Middle frontal gyrus (tissue), 1 donor: Measurements from ENCODE around the gene SEPTIN6.
"Not testable (repeated sequence)": the region's sequence is repeated elsewhere in the genome, so short reads cannot be mapped to it uniquely, and the experiment has no call there.

Experiments used
- DNase-seq: peaks from one replicate; pipeline ENCODE4 v3.0.0-alpha.2; 2015; ENCODE audit warnings: low spot score; ENCODE audit errors: extremely low spot score

Gene SEPTIN6

DNA sequence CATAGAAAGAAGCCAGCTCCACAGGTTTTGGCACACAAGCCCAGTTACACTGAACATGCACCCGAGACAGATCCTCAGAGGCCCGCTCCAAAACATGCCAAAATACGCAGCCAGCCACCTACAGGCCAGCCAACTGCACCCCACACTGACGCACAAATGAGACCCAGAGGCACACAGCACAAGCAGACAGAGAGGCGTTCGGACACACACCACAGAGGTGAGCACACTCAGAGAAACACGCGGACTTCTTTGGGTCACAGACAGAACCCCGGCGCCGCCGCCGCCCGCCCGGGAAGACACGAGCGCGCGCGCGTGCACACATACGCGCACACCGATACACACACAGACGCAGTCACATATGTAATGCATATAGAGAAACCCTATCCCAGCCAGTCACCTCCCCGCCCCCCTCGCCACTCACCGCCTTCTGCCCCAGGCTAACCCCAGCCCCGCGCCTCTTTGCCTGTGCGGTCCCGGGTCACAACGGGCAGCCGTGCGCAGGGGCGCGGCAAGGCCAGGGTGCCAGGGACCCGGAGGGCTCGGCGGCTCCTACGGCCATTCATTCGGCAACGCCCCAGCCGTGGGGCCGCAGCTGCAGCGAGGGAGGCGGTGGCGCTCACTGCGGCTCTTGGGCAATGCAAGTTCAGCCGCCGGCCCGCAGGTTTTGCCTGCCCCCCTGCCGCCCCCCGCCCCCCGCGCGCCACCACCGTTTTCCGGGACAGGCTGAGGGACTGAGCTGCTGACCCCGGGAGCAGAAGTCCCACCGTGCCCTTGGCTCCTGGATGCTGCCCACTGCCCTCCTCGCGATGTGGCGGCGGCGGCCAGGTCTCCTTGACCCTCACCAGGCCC is 553 bp downstream of the SEPTIN6 start:
- no peak for DNase-seq

DNA sequence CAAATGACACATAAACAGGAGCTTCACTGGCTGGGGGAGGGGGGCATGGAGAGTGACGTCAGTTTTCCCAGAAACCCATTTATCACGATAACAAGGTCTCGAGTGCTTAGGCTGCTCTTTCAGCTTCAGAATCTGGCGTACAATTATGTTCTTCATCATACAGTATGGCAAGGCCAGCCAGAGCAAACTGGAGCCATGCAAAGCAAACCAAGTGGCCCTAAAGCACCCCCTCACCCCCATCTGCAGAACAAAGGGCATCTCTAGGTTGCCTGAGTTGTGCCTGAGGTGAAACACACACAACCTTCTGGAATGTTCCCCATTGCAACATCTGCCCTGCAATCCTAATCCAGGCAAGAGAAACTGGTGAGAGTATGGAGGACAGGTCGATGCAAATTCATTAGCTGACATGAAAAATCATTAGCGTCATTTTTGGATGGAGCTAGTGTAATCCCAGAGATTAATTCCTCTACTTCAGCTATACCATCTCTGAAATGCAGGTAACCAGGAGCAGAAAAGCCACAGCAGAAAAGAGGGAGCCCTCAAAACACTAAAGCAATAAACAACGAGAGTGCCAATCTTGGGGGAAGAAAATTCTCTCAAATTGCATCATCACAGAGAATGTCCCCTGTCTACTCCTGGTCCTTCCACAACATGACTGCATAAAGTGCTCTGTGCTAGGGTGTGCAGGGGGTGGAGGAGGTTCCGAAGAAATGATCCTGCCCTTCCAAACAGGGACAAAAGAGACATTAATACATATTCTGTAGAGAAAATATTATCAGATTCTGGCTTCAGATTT is 1.8 kb downstream of the SEPTIN6 start:
- no peak for DNase-seq

DNA sequence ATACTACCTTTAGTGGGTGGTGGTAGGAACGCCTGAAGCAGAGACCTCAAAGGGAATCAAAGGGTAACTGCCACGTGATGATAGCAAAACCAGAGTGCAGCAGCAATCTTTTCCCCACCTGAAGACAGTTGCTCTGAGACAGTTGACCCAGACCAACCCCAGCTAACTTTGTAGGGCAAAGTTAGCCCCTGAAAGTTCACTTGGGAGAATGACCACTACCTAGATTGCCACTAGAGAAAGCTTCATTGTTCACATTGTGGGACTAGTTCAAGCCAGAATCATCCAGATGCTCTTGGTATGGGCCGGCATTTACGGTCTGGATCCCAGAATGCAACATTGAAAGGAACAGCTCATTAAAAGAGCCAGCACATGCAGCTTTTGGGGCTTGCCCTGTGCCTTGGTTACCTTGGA is 4.1 kb downstream of the SEPTIN6 start:
- no peak for DNase-seq

DNA sequence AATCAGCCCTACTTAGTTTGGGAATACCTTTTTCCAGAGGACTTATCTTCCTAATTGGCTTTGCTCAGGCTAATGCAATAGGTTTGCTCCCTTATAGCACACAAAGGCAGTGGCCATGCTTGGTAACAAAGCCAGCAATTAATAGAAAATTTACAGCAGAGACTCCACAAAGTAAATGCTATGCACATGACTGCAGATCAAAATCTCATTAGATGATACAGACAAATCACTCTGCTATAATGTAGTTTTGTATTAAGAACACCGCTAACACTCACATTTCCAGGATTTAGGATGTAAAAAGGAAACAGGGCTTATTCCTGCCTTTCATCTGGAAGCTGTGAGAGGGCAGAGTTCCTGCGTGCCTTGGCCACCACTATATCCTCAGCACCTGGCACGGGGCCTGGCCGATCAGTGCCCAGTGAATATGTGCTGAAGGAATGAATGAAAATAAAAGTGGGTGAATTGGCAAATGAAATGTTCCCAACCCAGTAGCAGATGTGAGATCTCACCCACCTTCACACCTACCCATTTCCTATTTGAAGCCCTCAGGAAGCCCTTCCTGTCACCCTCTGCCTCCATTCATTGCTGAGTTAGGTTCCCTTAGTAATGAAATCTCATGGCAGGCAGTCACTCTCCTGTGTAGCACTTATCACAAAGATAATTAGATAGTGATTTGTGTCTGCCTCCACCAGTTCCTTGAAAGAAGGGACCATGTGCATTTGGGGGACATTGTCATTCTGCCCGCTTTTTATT is 5.1 kb downstream of the SEPTIN6 start:
- DNase-seq: no peak

DNA sequence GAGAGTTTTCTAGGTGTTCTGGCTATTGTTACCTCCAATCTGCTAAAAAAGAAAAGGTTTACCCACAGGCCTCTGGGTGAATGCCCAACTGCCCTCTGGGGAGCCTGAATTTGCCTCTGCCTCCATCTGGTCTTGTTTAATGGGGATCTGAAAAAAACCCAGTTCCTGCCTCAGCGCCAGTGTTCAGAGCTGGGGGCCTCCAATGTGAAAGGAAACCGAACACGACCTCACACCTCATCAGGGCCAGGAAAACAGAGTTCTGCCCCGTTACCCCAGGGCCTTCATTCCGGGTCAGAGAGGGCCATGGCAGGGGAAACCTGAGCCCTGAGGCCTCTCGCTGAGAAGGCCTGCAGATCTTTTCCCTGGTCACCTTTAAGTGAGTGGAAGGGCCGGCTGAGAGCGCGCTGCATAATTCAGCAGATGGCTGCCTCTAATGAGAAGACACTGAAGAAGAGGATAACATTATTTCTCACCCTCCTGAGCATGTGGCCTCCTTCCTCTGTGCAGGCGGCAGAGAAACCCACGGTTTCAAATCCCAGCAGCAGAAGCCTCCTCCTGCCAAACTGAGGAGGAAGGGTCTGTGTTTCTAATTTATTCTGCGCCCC is 6.8 kb downstream of the SEPTIN6 start:
- DNase-seq: no peak

DNA sequence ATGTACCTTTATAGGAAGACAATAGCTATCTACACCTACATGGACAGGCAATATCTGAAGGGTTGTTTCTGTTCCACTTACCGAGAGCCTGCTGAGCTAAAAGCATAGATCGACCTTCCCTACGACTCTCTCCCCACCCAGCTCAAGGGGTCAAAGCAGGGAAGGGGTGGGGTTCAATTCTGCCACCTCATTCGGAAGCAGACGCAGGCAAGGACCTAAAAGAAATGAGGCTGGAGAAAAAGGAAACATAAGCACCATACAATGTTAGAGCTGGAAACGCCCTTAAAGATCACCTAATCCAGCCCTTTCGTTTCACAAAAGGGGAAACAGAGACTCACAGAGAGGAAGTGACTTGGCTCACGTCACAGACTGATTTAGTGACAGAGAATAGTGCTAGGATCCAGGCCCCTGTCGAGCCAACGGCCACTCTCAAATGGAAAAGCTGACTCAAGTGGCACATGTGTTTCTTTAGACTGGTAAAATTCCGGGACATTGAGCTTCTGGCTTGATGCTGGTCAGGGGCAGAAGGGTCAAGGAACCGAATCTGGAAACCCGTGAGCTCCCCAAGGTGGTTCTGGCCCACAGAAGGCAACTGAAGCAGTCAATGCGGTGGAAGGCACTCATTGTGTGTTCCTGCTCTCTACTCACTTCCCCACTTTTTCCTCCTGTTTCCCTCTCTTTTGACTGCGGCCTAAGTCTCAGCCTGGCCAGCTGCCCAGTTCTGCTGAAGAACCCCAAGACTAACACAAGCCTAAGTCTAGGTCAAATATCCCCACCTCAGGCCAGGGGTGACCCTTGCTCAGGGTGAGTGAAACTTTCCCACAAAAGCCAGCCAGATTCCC is 7.5 kb downstream of the SEPTIN6 start:
- DNase-seq: no peak

DNA sequence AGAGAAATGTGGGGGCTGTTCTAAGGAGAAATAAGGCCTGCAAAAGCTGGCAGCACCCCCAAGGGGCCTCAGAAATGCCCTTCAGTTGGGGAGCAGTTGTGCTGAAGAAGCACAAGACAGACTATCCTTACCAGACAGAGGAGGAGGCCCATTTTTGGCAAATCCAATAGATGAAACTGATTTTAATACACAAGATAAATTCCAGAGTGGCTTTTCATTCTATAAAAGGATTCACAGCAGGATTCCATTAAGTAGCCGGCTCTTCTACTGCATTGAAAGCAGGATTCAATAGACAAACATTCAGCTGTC is 8.1 kb downstream of the SEPTIN6 start:
- DNase-seq: no peak

DNA sequence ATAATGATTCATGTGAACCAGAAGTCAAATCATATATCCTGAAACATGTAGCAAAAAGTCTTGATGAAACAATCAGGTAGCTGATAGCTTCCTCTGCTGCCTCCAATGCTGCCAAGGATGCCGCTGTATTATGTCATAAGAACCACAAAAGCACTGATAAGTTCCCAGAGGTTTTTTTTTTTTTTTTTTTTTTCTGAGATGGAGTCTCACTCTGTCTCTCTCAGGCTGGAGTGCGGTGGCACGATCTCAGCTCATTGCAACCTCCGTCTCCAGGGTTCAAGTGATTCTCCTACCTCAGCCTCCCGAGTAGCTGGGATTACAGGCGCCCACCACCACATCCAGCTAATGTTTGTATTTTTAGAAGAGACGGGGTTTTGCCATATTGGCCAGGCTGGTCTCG is 8.7 kb downstream of the SEPTIN6 start:
- not testable (repeated sequence) for DNase-seq

DNA sequence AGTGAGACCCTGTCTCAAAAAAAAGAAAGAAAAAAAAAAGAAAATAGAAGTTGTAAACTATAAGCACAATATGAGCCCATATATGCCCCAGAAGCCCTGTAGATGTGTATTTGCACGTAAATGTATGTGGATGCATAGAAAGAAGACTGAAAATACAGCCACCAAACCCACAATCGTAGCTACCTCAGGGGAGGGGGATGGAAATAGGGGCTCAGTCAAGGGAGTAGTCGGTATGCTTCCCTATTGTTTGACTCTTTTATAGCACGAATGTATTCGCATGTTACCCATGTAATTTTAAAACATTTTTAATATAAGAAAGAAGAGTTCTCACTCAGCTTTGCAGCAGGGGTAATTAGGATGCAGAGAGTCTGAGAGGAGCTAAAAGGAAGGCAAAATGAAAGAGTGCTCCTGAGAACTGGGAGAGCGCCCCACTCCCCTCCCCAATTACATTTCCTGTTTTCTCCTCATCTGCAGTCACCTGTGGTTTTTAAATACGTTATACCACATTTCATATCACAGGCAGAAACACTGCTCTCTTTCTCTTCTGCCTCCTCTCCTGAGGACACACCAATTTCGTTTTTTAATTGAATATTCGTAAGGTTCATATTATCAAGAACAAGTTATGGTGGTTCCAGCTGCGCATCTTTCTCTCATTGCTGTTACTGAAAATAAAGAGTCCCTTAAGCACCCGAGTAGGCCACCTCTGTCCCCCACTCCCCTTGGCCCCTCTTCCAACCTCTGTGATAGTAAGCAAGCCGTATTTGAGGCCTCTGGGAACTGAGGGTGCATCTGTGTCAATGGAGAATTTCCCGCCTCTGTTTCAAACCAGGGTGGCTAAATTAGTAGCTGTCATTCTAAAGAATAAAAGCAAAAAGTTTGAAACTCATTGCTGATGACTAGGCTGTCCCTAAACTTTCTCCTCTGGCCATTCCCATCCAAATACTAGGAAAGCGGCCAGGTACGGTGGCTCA is 10.7 kb downstream of the SEPTIN6 start:
- no peak for DNase-seq

DNA sequence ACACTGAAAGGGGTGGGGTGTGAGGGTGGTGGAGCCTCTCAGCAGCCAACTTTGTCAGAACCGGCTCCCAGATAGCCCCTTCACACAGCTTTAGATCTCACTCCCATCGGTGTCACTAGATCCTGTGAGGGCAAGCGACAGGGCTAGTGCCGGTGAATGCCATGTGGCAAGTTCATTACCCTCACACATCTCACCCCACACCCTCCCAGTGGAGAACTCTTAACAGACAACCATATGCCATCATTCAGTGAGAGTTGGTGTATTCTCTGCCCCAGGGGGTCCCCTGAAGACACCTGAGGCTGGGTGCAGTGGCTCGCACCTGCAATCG is 15.3 kb downstream of the SEPTIN6 start:
- DNase-seq: no peak

DNA sequence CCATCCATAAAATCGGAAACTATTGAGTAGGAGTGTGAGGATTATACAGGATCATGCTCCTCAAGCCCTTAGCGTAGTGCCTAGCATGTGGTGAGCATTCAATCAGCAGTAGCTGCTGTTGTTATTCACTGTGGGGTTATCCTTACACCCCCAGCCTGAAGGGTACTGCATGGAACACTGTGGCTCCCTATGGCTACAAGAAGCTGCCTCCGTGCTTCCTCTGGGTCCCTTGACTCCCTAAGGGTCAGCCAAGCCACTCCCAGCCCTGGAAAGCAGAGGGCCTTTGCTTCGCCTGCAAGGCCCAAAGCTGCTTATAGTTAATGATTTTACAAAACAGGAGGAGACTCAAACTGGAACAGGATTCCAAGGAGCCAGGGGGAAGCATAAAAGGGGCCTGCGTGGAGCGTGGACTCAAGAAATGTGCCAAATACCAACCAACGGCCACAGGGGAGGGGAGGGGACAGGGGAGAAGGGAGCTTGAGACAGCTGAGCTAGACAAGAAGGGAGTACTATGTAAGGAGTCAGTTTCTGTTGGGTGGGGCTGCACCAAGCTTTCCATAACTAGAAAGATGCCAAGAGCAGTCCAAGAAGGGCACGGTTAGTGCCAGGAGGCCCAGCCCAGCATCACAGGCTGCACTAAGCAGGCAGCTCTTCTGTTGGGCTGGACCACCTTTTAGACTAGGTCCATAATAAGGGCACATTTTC is 15.9 kb downstream of the SEPTIN6 start:
- DNase-seq: no peak

DNA sequence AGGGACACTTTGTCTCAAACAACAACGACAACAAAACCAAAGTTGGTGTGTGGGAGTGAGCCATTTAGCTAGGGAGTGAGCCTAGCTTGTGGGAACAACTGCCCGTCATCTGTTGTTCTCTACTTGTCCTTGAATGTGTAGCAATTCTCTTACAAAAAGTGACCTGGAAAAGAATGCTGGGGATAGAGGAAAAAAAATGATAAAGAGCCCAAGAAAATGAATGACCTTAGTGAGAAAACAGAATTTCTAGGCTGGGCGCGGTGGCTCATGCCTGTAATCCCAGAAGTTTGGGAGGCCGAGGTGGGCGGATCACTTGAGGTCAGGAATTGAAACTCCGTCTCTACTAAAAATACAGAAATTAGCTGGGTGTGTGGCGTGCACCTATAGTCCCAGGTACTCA is 19.6 kb downstream of the SEPTIN6 start:
- no peak for DNase-seq

DNA sequence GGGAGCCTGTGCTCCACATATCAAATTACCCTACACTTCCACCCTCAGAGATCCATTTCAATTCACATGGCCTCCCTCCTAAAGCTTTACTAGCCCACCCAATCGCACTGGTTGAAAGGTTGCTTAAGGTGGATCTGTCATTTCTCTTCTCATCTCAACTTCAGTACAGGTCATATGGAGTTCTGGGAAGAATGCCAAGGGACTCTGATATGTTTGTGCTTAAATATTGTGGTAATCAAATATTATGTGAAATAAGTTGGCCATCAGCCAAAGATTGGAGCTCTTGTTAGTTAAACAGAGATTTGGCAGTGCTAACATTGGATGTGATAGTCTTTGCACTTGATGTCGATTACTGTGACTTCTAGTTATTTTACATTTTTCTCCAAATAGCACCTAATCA is 20.5 kb downstream of the SEPTIN6 start:
- DNase-seq: no peak

DNA sequence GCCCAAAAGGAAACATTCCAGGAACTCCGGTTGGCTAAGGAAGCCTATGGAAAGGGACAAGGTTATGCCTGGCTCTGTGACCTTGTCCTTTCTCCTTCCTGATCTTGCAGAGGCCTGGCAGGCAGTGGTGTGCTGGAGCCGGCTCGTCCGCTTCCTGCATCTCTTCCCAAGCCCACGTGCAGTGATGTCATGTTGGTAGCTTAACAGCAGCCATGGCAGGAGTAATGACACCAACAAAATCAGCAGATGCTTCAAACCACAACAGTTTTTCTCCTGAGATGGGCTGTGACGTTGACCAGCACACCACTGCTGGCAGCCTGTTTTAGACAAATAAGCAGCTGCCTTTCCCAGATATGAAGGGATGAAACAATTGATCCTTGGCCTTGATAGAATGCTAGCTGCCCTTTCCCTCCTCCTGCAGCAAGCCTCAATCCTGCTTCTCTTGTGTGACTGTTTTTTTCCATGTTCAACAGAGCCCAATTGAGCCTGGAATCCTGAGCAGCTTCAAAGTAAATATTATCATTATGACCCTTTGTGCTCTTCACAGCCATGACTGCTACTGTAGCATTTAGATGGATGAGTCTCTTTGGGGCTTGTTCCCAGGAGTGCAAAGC is 23.4 kb downstream of the SEPTIN6 start:
- no peak for DNase-seq

DNA sequence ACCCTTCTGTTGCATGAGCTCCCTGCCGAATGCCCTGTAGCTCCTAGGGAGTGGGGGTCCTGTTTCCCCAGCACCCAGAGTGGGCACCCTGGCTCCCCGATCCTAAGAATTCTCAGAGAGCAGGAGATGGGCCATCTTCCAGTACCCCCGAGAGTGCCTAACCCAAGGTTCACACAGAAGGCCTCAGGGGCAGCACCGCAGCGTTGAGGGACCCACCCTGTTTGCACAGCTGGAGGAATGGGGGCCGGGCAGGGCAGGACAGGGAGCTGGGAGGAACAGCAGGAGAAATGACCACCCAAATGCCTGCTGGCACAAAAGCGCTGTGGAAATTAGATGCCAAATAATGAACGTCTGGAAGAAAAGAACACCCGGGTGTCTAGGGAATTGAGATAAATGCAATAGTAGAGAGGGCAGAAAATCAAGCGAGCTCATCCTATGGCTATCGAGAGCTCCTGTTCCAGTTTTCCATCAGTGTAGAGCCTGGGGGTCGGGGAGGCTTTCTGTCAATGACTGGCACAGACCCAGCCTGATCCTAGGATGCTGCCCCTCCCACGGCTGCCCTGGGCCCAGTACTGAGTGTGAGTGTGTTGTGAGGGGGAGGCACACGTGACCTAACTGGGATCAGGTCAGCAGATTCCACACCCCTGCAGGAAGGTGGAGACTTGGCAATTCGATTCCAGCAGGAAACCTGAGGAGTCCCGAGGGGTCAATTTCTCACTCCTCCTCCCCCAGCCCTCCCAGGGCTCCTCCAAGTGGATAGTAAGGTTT is 25.7 kb downstream of the SEPTIN6 start:
- DNase-seq: no peak

DNA sequence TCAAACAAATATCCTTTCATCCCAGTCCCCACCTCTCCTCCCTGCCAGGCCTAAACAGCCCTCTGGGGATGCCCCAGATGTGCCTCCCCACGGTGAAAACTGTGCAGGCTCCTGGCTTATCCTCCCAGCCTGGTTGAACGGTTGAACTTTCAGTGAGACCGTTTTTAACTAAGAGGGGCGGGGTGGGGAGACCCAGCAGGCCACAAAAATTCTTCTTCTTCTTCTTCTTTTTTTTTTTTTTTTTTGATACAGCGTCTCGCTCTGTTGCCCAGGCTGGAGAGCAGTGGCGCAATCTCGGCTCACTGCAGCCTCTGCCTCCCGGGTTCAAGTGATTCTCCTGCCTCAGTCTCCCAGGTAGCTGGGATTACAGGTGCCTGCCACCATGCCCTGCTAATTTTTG is 28.1 kb downstream of the SEPTIN6 start:
- not testable (repeated sequence) for DNase-seq

DNA sequence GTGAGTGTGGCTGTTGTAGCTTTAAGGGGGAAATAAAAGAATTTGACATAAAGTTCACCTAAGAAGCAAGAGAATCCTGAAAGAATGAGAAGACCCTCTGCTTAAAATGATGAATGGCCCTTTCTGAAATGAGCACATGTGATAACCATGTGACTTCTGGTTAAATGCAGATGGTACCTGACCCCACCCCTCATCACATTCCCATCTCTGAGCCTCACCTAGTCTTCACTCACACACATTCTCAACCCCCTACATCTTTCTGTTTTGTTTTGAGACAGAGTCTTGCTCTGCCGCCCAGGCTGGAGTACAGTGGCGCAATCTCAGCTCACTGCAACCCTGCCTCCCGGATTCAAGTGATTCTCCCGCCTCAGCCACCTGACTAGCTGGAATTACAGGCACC is 31.5 kb downstream of the SEPTIN6 start:
- no peak for DNase-seq

DNA sequence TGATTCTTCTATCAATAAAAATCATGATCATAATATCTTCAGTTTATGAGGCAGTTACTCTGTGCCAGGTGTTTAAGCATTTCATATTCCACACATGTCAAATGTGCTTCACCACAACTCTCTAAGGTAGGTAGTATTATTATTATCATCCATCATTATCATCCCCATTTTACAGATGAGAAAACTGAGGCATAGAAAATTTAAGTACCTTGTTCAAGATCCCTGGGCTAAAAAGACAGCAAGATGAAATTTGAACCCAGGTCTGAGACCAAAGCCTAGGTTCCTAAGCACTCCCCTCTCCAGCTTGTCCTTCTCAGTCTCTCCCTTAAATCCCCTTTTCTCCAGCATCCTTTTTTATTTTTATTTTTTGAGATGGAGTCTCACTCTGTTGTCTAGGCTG is 33.4 kb downstream of the SEPTIN6 start:
- DNase-seq: no peak
